ENCODE data around the gene LRP3.
A peak's percentile ranks its signal among the peaks of the same experiment; 100 is the strongest.
"Not testable (repeated sequence)": the region's sequence is repeated elsewhere in the genome, so short reads cannot be mapped to it uniquely, and the experiment has no call there.

The LRP3 gene

DNA sequence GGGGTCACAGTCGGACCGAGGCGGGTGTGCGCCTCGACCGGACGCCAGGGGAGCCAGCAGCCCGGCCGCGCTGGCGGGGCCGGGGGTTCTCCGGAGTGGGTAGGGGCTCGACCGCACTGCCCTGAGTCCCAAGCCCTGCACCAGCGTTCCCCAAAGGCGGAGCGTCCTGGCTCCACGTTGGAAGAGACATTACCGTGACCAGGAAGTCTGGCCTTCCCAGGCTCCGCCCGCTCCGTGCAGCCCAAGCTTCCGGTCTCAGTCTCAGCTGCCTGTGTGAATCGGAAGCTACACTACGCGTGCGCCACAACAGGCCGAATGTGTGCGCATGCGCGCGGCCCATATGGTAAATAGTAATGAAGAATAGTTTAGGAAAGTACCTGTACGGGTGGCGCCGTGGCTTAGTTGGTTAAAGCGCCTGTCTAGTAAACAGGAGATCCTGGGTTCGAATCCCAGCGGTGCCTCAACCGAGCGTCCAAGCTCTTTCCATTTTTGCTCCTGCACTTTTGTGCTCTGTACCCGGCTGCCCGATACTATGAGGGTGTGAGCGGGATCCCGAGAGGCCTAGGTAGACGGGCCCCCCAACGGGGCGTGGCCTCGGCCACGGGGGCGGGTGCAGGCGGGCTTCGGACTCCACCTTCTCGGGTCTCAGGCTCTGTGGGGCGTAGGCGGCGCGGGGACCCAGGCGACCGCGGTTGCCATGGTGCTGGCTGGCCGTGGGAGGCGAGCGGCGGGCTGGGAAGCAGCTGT, 17.3 kb upstream of the LRP3 start:
- DNase-seq: peak; percentile 100

DNA sequence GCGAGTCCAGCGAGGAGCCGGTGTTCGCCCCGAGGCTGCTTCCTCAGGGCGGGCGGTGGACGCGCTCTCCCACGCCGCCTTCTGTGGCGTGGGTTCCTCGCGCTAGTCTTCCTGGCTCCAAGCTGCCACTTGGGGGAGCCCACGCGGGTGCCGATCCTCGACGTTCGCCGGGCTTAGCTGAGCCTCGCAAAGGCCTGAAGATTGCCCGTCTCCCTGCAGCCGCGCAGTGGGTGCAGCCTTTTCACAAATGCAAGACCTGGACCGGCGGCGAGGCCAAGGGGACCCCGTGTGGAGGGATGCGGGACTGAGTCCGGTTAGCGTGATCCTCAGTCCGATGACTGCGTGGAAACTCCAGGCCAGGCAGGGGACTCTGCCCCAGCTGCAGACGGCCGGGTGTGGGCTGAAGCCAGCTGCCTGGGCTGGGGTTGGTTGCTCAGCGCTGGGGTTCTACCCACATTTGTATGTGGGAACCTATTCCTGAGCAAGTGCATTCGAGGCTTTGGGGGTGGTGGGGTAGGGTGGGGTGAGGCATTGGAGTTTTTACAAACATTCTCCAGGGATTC, 16.6 kb upstream of the LRP3 start:
- DNase-seq: no peak

DNA sequence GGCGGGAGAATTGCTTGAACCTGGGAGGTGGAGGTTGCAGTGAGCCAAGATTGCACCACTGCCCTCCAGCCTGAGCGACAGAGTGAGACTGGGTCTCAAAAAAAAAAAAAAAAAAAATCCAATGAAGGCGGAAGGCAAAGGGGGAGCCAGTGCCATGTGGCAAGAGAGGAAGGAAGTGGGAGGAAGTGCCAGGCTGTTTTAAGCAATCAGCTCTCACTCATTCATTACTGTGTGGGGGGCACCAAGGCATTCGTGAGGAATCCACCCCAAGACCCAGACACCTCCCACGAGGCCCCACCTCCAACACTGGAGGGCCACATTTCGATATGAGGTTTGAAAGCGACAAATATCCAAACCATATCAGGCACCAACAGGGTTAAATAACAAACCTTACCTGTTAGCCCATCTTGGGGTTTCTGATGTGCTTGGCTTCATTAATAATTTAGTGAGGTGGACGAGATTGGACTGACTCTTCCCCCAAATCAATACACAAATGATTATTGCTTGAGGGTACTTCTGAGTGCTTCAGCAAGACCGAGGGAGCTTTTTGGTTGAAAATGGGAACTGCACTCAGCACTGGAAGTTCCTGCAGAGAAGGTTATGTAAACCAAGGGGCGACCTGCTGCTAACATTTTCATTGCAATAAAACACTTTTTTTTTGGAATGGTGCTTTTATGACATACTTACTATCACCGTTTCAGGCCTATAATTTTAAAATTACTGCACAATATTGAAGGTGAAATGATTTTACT, 7.5 kb upstream of the LRP3 start:
- no peak for DNase-seq

DNA sequence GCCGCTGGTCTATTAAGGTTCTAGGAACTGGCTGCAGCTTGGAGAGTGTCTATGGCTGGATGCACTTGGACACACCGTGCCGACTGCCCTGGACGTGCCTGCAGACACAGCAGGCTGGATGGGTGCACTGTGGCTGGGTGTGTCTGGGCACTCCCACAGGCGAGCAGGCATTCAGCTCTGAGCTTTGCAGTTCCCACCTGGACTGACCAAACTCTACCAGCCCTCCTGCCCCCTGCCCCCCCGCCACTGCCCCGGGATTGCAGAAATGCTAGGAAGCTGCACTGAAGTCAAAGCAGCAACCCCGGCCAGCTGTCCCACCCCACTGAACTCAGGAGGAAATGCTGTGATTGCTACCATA, 7.0 kb upstream of the LRP3 start:
- no peak for DNase-seq

DNA sequence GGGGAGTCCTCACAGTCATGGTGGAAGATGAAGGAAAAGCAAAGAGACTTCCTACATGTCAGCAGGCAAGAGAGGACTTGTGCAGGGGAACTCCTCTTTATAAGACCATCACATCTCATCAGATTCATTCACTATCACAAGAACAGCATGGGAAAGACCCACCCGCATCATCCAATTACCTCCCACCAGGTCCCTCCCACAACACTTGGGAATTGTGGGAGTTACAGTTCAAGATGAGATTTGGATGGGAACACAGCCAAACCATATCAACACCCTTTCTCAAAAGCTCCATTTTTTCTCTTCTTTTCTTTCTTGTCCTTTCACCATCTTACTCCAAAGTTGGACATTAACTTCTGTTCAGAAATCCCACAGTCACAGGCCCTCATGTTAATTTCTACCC, 4.7 kb upstream of the LRP3 start:
- DNase-seq: no peak

DNA sequence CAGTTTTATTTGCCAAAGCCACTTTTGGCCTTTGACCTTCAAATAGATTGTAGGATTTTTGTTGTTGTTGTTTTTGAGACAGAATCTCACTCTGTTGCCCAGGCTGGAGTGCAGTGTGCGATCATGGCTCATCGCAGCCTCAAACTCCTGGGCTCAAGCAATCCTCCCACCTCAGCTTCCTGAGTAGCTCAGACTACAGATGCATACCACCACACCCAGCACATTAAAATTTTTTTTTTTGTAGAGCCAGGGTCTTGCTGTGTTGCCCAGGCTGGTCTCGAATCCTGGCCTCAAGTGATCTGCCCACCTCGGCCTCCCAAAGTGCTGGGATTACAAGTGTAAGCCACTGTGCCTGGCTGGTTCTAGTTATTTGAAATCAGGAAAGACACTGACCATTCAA, 3.0 kb upstream of the LRP3 start:
- not testable (repeated sequence) for DNase-seq

GRCh38 chr19:33191501-33191900, 2.6 kb upstream of the LRP3 start:
- no peak for DNase-seq

DNA sequence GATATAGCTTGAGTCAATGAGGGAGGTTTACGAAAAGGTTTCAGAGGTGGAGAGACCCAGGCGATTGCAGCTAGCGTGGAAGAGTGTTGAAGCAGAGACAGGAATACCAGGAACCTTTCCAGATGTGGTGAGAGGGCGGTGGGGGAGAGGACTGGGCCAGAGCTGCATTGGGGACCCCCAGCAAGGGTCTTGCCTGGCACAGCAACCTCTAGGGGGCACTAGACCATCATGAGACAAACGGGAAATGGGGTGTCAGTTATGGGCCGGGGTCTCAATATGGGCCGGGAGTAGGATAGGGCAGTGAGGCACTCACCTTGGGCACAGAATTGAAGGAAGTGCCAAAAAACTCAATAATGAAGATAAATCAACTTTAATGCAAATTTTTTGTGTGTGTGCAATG, 2.1 kb upstream of the LRP3 start:
- DNase-seq: no peak

GRCh38 chr19:33193269-33193864, 763 bp upstream of the LRP3 start:
- no peak for DNase-seq

GRCh38 chr19:33194532-33194885, 379 bp downstream of the LRP3 start:
- DNase-seq: no peak

- DNase-seq: no peak
Measured at GRCh38 chr19:33194886-33195644, 935 bp downstream of the LRP3 start.

- DNase-seq: no peak
Measured at GRCh38 chr19:33195645-33196347, 1.7 kb downstream of the LRP3 start.

- no peak for DNase-seq
Measured at GRCh38 chr19:33196446-33197193, 2.5 kb downstream of the LRP3 start.

DNA sequence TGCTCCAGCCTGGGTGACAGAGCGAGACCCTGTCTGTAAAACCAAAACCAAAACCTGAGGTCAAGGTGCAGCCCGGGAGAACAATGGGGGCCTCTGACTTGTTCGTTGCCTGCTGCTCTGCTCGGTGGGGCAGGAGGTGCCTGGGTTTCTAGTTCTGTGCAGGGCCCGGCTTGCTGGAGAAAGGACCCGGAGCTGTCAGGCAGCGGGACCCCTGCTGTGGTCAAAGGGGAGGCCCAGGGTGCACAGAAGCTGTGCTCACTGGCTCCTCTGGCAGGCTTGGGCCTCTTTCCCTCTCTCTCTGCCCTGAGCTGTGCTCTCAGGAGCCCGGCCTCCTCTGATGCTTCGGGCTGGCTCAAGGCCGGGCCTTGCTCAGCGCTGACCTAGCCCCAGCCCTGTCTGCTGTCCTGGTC, 3.5 kb downstream of the LRP3 start:
- no peak for DNase-seq

DNA sequence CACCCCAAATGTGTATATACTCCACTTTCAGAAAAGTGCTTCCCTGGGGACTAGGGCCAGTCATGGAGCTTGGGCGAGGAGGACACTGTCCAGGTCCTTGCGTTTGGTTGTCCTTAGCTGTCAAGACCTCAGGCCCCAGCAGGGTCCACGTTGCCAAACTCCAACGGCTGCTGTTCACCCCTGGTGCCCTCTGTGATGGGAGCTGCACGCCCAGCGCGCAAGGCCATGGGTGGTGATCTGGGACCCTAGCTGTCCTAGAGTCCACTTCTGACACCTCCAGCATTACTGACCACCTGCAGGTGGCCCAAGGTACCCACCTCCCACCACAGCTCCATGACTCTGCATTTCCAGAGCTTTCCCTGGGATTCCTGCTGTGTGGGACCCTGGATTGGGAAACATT, 4.0 kb downstream of the LRP3 start:
- no peak for DNase-seq

DNA sequence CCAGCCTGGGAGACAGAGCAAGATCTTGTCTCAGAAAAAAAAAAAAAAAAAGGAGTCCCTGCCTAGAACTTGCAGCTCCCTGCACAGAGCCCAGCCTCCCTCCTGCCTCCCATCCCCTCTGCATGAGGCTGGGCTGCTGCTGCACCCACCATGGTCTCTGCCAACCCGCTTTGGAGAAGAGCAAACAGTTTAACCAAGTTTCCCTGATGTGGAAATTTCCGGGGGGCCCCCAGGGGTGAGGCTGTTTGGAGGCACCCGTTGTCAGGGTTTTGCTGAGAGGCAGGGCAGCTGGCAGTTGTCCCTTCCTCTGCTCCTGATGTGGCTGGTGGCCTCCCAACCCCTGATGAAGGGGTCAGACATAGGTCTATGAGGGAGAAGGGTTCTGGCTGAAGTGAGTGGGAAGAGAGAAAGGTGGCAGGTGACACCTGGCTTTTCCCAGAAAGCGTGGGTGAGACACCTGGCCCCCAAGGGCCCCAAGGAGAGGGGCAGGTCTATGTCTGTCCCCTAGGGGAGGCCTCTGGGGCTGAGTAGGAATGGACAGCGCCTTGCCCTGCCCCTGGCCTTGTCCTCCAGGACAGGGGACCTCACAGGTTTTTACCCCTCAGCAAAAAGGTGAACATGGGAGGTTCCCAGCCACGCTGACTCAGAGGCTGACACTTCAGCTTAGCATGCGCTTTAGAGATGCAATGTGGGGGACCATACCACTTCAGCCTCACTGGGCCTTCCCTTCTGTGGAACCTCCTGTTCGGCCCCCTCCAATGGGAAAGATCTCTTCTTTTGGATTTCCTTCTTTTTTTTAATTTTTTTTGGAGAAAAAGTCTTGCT, 5.5 kb downstream of the LRP3 start:
- DNase-seq: no peak

DNA sequence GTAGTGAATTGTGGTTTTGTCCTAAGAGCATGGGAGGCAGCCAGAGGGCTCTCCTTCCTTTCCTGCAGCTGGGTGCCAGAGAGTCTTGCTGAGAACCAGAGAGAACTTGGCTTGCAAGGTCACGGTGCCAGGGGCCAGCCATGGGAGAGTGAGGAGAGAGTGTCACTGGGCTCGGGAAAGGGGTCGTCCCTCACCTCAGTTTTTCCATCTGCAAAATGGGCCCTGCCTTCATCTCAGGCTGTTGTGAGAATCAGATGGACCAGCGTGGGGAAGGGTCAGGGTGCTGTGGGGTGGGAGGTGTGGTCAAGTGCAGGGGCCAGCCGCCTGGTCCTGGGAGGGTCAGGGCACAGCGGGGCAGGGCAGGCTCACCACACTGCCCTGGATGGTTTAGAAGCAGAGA, 7.3 kb downstream of the LRP3 start:
- DNase-seq: no peak

DNA sequence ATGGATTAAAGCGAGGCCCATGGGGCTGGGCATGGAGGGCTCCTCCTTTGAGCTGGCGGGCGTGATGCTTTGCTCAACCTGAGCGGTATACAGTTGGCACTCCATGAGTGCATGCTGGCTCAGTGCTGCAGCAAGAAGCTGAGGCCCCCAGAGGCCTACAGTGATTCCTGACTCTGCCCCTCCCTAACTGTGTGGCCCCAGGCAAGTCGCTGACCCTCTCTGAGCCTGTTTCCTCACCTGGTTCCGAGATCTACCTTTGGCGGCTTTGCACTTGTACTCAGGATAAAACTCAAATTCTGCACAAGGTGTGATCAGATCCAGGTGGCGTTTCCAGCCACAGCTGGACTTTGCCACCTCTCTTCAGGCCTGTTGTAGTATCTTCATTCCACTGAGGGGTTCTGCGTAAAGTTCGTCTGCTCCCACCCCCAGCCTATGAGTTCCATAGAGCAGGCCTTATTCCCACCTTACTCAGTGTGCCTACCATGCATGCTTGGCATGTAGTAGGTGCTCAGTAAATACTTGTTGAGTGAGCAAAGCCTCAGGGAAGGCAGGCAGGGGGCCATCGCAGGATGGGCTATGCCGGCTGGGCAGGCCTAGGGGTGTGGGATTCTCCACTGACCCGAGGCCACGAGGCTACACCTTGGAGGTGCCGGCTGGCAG, 7.9 kb downstream of the LRP3 start:
- no peak for DNase-seq

GRCh38 chr19:33202546-33203507, 8.7 kb downstream of the LRP3 start:
- no peak for DNase-seq

All from DMS153 (cell line).